ENCODE measurements around the gene ETS1. TPM values are rescaled to one million over a fixed set of nuclear protein-coding genes. Genes with fewer than 3 reads are reported as not detected.

The ETS1 gene
- polyA plus RNA-seq, 1 experiment, result 32.3 TPM

- POLR2A ChIA-PET, result interaction anchor here (0.6 to 2.5 kb wide), 3 partner anchors 10 to 142 kb away, joined by 4 to 10 read pairs (median 6); no protein-coding TSS in a partner anchor
- H3K9me3 ChIP-seq (ENCODE audit: control insufficient read depth, insufficient read depth, low read length), result no peaks in the 10 kb centered on the region
- CTCF ChIA-PET, result interaction anchor here (1.1 to 1.5 kb wide), 2 partner anchors 161 to 324 kb away, joined by 4 read pairs; no protein-coding TSS in a partner anchor
- no peaks in the 10 kb centered on the region for H3K27me3 ChIP-seq (ENCODE audit: control insufficient read depth, insufficient read depth, low read length)
- no peak for DNase-seq (ENCODE audit: low read depth, low spot score)
- TF ChIP-seq CTCF (IDR thresholded peaks at IDR 0.05; ENCODE audit: low read depth, low read length), result no peak
- peak overlapping the region; percentile 94 for H3K27ac ChIP-seq (ENCODE audit: low read depth, low read length)
- H3K4me3 ChIP-seq (ENCODE audit: low read depth, low read length), result peak overlapping the region; percentile 1; the same call in 1 of the 2 replicates
These were observed 90.7 kb downstream of the ETS1 start for GRCh38 chr11:128496692-128497060.

GRCh38 chr11:128496249-128496648 lies 91.1 kb downstream of the ETS1 start:
- no peak overlapping the region for H3K4me3 ChIP-seq (ENCODE audit: low read depth, low read length)

GRCh38 chr11:128494418-128495332 lies 92.7 kb downstream of the ETS1 start:
- H3K4me3 ChIP-seq (ENCODE audit: low read depth, low read length), result no peak overlapping the region
- H3K27ac ChIP-seq (ENCODE audit: low read depth, low read length), result no peak overlapping the region
- DNase-seq (ENCODE audit: low read depth, low spot score), result no peak
- no peaks in the 10 kb centered on the region for H3K9me3 ChIP-seq (ENCODE audit: control insufficient read depth, insufficient read depth, low read length)
- no peaks in the 10 kb centered on the region for H3K27me3 ChIP-seq (ENCODE audit: control insufficient read depth, insufficient read depth, low read length)
- ChIA-PET CTCF (no interaction called here), POLR2A (no interaction called here)
- TF ChIP-seq CTCF (IDR thresholded peaks at IDR 0.05; ENCODE audit: low read depth, low read length), result no peak

More at GRCh38 chr11:128496249-128496648, 91.1 kb downstream of the ETS1 start:
- no peak for DNase-seq (ENCODE audit: low read depth, low spot score)
- no peak for TF ChIP-seq CTCF (IDR thresholded peaks at IDR 0.05; ENCODE audit: low read depth, low read length)
- Histone ChIP-seq H3K27me3 (ENCODE audit: control insufficient read depth, insufficient read depth, low read length) (no peaks in the 10 kb centered on the region), H3K27ac (ENCODE audit: low read depth, low read length) (peak overlapping the region; percentile 94), H3K9me3 (ENCODE audit: control insufficient read depth, insufficient read depth, low read length) (no peaks in the 10 kb centered on the region)
- CTCF ChIA-PET, result interaction anchor here (1.1 to 1.5 kb wide), 2 partner anchors 161 to 324 kb away, joined by 4 read pairs; no protein-coding TSS in a partner anchor
- POLR2A ChIA-PET, result interaction anchor here (0.6 to 2.5 kb wide), 2 partner anchors 10 to 142 kb away, joined by 4 to 10 read pairs; no protein-coding TSS in a partner anchor

GRCh38 chr11:128493570-128493965 lies 93.8 kb downstream of the ETS1 start:
- ChIA-PET CTCF (no interaction called here), POLR2A (no interaction called here)
- peak overlapping the region; percentile 49 for H3K27ac ChIP-seq (ENCODE audit: low read depth, low read length)
- H3K9me3 ChIP-seq (ENCODE audit: control insufficient read depth, insufficient read depth, low read length), result no peaks in the 10 kb centered on the region
- no peak overlapping the region for H3K4me3 ChIP-seq (ENCODE audit: low read depth, low read length)
- no peaks in the 10 kb centered on the region for H3K27me3 ChIP-seq (ENCODE audit: control insufficient read depth, insufficient read depth, low read length)
- DNase-seq (ENCODE audit: low read depth, low spot score), result no peak
- TF ChIP-seq CTCF (IDR thresholded peaks at IDR 0.05; ENCODE audit: low read depth, low read length), result no peak

Measured in AG04450 (cell line).